GM12873 (cell line): Measurements from ENCODE around the gene FCER2.

Experiments used
- CTCF ChIP-seq: IDR thresholded peaks from 2 replicates; pipeline ENCODE4 v1.5.1; 2012; ENCODE audit warnings: low read depth, mild to moderate bottlenecking, moderate library complexity, low read length, control low read depth; ENCODE audit not compliant: insufficient read depth; ENCODE audit errors: missing control alignments

FCER2 gene

GRCh38 chr19:7661744-7662538 is 40.0 kb downstream of the FCER2 start:
- no peak for TF ChIP-seq CTCF

GRCh38 chr19:7658219-7658686 is 43.7 kb downstream of the FCER2 start:
- no peak for TF ChIP-seq CTCF

- no peak for TF ChIP-seq CTCF
These were observed 44.7 kb downstream of the FCER2 start for GRCh38 chr19:7657131-7657751.

- TF ChIP-seq CTCF, result no peak
These were observed 46.4 kb downstream of the FCER2 start for GRCh38 chr19:7655581-7655980.

- no peak for TF ChIP-seq CTCF
These were observed 47.5 kb downstream of the FCER2 start for GRCh38 chr19:7654401-7654800.

GRCh38 chr19:7652061-7652641 is 49.8 kb downstream of the FCER2 start:
- peak; percentile 89 for TF ChIP-seq CTCF

- no peak for TF ChIP-seq CTCF
These were observed 51.8 kb downstream of the FCER2 start for GRCh38 chr19:7650148-7650547.
